Mammary epithelial cell (primary cell): ENCODE results near the gene COP1.

Source experiments
- CTCF ChIP-seq, 2 donors: IDR thresholded peaks in 1 of 2; conservative IDR thresholded peaks in 1 of 2; 2 replicates each; pipeline ENCODE4 v1.5.1; 2011 to 2012; ENCODE audit warnings: inconsistent platforms in 2 of 2, low read length in 2 of 2, mild to moderate bottlenecking in 2 of 2, control low read depth in 1 of 2, low read depth in 1 of 2; ENCODE audit not compliant: insufficient read depth in 1 of 2; ENCODE audit errors: extremely low read depth in 1 of 2
- EZH2 ChIP-seq: IDR thresholded peaks from 2 replicates; pipeline ENCODE4 v1.6.1; 2012; ENCODE audit warnings: low read length, inconsistent platforms, borderline replicate concordance

GRCh38 chr1:176252191-176252590, 45.1 kb upstream of the COP1 start:
- TF ChIP-seq CTCF (conservative IDR thresholded peaks at IDR 0.05 in 1 of 2, IDR thresholded peaks at IDR 0.05 in 1 of 2; ENCODE audit: extremely low read depth in 1 of 2, insufficient read depth in 1 of 2, low read depth in 1 of 2, low read length in 2 of 2) (no peak), EZH2 (no peak)
